ENCODE measurements around the gene POU2F1.

GRCh38 chr1:167420510-167420909 lies 199.8 kb downstream of the POU2F1 start:
- TF ChIP-seq, protein P1, sequence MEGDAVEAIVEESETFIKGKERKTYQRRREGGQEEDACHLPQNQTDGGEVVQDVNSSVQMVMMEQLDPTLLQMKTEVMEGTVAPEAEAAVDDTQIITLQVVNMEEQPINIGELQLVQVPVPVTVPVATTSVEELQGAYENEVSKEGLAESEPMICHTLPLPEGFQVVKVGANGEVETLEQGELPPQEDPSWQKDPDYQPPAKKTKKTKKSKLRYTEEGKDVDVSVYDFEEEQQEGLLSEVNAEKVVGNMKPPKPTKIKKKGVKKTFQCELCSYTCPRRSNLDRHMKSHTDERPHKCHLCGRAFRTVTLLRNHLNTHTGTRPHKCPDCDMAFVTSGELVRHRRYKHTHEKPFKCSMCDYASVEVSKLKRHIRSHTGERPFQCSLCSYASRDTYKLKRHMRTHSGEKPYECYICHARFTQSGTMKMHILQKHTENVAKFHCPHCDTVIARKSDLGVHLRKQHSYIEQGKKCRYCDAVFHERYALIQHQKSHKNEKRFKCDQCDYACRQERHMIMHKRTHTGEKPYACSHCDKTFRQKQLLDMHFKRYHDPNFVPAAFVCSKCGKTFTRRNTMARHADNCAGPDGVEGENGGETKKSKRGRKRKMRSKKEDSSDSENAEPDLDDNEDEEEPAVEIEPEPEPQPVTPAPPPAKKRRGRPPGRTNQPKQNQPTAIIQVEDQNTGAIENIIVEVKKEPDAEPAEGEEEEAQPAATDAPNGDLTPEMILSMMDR (IDR thresholded peaks at IDR 0.05; ENCODE audit: insufficient read depth, low read length, poor library complexity, severe bottlenecking): no peak
- TF ChIP-seq EZH2phosphoT487 (conservative IDR thresholded peaks at IDR 0.05; ENCODE audit: low read length): no peak

All from SU-DHL-6 (cell line).